ENCODE measurements around the gene U2SURP.

Gene U2SURP

GRCh38 chr3:143105170-143105569 lies 103.8 kb downstream of the U2SURP start:
- FAIRE-seq: no peak

DNA sequence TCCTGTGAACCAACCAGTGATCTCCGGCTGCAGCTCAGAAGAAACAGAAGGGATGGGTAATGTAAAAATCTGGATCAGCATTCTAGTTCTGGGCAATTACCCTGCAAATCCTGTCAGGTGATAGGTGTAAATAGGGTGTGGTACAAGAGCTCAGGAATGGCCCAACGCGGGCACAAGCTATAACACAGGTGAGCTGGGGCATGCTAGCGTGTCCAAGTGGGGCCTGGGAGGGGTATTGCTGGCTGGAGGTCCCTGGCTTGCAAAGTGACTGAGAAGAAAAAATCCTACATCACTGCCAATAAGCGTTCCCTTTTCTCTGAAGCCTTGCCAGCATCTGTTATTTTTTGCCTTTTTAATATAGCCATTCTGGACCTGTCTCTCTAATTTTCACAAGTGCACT lies 108.5 kb downstream of the U2SURP start:
- FAIRE-seq: no peak
